ENCODE measurements around the gene RMI1.

Gene RMI1

GRCh38 chr9:83981126-83981871 is 694 bp downstream of the RMI1 start:
- peak; percentile 13; the same call in 2 of the 3 replicates for ATAC-seq (ENCODE audit: low read depth)
- Histone ChIP-seq H3K27me3 (ENCODE audit: insufficient read depth, poor library complexity, severe bottlenecking) (no peaks in the 10 kb centered on the region), H3K4me3 (ENCODE audit: severe bottlenecking) (peak overlapping the region; percentile 95), H3K4me1 (ENCODE audit: insufficient read depth, poor library complexity, severe bottlenecking) (peaks cover 32% of the 10 kb centered on the region), H3K9me3 (ENCODE audit: severe bottlenecking) (no peaks in the 10 kb centered on the region), H3K27ac (ENCODE audit: poor library complexity, severe bottlenecking) (peak overlapping the region; percentile 89), H3K36me3 (ENCODE audit: low read depth) (peaks cover 35% of the 10 kb centered on the region)
- DNase-seq (ENCODE audit: low spot score): no peak
- TF ChIP-seq, protein P1, sequence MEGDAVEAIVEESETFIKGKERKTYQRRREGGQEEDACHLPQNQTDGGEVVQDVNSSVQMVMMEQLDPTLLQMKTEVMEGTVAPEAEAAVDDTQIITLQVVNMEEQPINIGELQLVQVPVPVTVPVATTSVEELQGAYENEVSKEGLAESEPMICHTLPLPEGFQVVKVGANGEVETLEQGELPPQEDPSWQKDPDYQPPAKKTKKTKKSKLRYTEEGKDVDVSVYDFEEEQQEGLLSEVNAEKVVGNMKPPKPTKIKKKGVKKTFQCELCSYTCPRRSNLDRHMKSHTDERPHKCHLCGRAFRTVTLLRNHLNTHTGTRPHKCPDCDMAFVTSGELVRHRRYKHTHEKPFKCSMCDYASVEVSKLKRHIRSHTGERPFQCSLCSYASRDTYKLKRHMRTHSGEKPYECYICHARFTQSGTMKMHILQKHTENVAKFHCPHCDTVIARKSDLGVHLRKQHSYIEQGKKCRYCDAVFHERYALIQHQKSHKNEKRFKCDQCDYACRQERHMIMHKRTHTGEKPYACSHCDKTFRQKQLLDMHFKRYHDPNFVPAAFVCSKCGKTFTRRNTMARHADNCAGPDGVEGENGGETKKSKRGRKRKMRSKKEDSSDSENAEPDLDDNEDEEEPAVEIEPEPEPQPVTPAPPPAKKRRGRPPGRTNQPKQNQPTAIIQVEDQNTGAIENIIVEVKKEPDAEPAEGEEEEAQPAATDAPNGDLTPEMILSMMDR (IDR thresholded peaks at IDR 0.05; ENCODE audit: poor library complexity, severe bottlenecking): no peak

DNA sequence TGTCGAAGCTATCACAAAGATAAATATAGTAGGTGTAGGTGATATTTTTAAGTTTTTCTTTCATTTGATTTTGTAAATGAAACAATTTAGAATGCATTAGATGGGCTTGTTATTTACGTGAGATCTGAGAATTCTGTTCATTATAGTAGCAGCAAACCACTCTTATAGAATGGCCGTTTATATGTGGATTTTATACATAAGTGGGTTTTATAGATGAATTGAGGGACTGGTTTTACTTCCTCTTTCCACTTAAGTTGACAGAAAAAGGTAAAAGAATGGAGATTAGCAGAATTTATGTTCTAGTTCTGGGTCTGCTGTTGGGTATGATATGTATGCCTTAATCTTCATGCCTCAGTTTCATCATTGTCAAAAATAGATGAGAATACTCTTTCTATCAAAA is 5.6 kb downstream of the RMI1 start:
- Histone ChIP-seq H3K27ac (ENCODE audit: poor library complexity, severe bottlenecking) (peak overlapping the region; percentile 46), H3K4me1 (ENCODE audit: insufficient read depth, poor library complexity, severe bottlenecking) (peaks cover 27% of the 10 kb centered on the region), H3K9me3 (ENCODE audit: severe bottlenecking) (peaks cover 2% of the 10 kb centered on the region), H3K4me3 (ENCODE audit: severe bottlenecking) (no peak overlapping the region), H3K27me3 (ENCODE audit: insufficient read depth, poor library complexity, severe bottlenecking) (no peaks in the 10 kb centered on the region), H3K36me3 (ENCODE audit: low read depth) (peaks cover 22% of the 10 kb centered on the region)
- TF ChIP-seq, protein P1 (IDR thresholded peaks at IDR 0.05; ENCODE audit: poor library complexity, severe bottlenecking): no peak
- DNase-seq (ENCODE audit: low spot score) (no peak), ATAC-seq (ENCODE audit: low read depth) (no peak)

DNA sequence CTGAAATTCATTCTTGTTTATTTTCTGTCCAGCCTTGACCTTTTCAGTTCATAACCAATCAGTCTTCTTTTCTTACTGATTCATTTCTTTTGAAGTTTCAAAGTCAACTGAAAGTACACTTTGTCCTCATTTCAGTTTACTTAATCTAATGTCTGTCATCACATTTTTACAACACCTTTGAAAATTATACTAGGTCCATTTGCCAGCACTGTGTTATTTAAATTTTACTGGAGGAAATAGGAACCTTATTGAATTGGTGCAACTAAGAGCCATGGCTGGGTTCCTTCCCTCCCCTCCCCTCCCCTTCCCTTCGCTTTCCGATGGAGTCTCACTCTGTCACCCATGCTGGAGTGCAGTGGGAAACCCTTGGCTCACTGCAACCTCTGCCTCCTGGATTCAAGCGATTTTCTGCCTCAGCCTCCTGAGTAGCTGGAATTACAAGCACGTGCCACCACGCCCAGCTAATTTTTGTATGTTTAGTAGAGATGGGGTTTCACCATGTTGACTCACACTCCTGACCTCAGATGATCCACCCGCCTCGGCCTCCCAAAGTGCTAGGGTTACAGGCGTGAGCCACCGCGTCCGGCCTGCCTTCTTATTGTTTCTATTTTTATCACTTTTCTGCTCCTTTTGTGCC is 6.3 kb downstream of the RMI1 start:
- ATAC-seq (ENCODE audit: low read depth): peak; percentile 85
- H3K4me1 ChIP-seq (ENCODE audit: insufficient read depth, poor library complexity, severe bottlenecking): peaks cover 23% of the 10 kb centered on the region
- TF ChIP-seq, protein P1 (IDR thresholded peaks at IDR 0.05; ENCODE audit: poor library complexity, severe bottlenecking): no peak
- no peaks in the 10 kb centered on the region for H3K27me3 ChIP-seq (ENCODE audit: insufficient read depth, poor library complexity, severe bottlenecking)
- peaks cover 2% of the 10 kb centered on the region for H3K9me3 ChIP-seq (ENCODE audit: severe bottlenecking)
- no peak overlapping the region for H3K4me3 ChIP-seq (ENCODE audit: severe bottlenecking)
- H3K27ac ChIP-seq (ENCODE audit: poor library complexity, severe bottlenecking): peak overlapping the region; percentile 46
- H3K36me3 ChIP-seq (ENCODE audit: low read depth): peaks cover 22% of the 10 kb centered on the region
- peak; percentile 67 for DNase-seq (ENCODE audit: low spot score)

- ATAC-seq (ENCODE audit: low read depth): no peak
- H3K4me1 ChIP-seq (ENCODE audit: insufficient read depth, poor library complexity, severe bottlenecking): peaks cover 20% of the 10 kb centered on the region
- peaks cover 22% of the 10 kb centered on the region for H3K36me3 ChIP-seq (ENCODE audit: low read depth)
- peaks cover 2% of the 10 kb centered on the region for H3K9me3 ChIP-seq (ENCODE audit: severe bottlenecking)
- no peak overlapping the region for H3K4me3 ChIP-seq (ENCODE audit: severe bottlenecking)
- H3K27ac ChIP-seq (ENCODE audit: poor library complexity, severe bottlenecking): peak overlapping the region; percentile 46
- H3K27me3 ChIP-seq (ENCODE audit: insufficient read depth, poor library complexity, severe bottlenecking): no peaks in the 10 kb centered on the region
- DNase-seq (ENCODE audit: low spot score): no peak
- TF ChIP-seq, protein P1 (IDR thresholded peaks at IDR 0.05; ENCODE audit: poor library complexity, severe bottlenecking): no peak
Measured at GRCh38 chr9:83987402-83987791, 6.8 kb downstream of the RMI1 start.

DNA sequence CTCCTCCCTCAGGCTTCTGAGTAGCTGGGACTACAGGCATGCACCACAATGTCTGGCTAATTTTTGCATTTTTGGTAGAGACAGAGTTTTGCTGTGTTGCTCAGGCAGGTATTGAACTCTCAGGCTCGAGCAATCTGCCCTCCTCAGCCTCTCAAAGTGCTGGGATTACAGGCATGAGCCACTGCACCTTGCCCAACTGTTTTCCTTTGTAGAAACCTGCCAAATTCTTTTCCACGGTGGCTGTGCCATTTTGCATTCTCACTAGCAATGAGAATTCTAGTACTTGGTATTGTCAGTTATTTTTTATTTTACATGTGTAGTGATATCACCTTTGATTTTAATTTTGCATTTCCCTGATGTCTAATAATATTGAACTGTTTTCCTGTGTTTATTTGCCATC is 7.8 kb downstream of the RMI1 start:
- Histone ChIP-seq H3K9me3 (ENCODE audit: severe bottlenecking) (peaks cover 2% of the 10 kb centered on the region), H3K4me1 (ENCODE audit: insufficient read depth, poor library complexity, severe bottlenecking) (peaks cover 15% of the 10 kb centered on the region), H3K27me3 (ENCODE audit: insufficient read depth, poor library complexity, severe bottlenecking) (no peaks in the 10 kb centered on the region), H3K4me3 (ENCODE audit: severe bottlenecking) (no peak overlapping the region), H3K27ac (ENCODE audit: poor library complexity, severe bottlenecking) (no peak overlapping the region), H3K36me3 (ENCODE audit: low read depth) (peaks cover 22% of the 10 kb centered on the region)
- no peak for ATAC-seq (ENCODE audit: low read depth)
- DNase-seq (ENCODE audit: low spot score): no peak
- TF ChIP-seq, protein P1 (IDR thresholded peaks at IDR 0.05; ENCODE audit: poor library complexity, severe bottlenecking): no peak

Measured in RWPE2 (cell line).